ENCODE results near the gene FLOT2. TPM values are rescaled to one million over a fixed set of nuclear protein-coding genes. Genes with fewer than 3 reads are reported as not detected.
"Not testable (repeated sequence)": the region's sequence is repeated elsewhere in the genome, so short reads cannot be mapped to it uniquely, and the experiment has no call there.

FLOT2 gene
- polyA plus RNA-seq, 1 of the 3 experiments (the other 2 are of a cell fraction), result 105 TPM

- CTCF ChIA-PET, result interaction anchor here (1.0 to 8.8 kb wide), 8 partner anchors 8 to 426 kb away, joined by 3 to 63 read pairs (median 10); no protein-coding TSS in a partner anchor
- peaks cover 0 to 10% of the 10 kb centered on the region in 2 experiments; a peak in 2 of 4 replicates for H3K4me1 ChIP-seq (ENCODE audit: control insufficient read depth in 1 of 2, insufficient read depth in 2 of 2, low read depth in 1 of 2, low read length in 1 of 2)
These were observed 7.3 kb upstream of the FLOT2 start for GRCh38 chr17:28904800-28905199.

GRCh38 chr17:28903546-28903841 lies 6.0 kb upstream of the FLOT2 start:
- 74% methylated on average over 5 of the region's 5 CpGs for WGBS (ENCODE audit: low lambda C conversion rate)
- not testable (repeated sequence) for H3K9me3 ChIP-seq; H2AFZ ChIP-seq (ENCODE audit: low read depth); H3K4me2 ChIP-seq; H3K9ac ChIP-seq; DNase-seq; H3K27me3 ChIP-seq (ENCODE audit: insufficient read depth); H4K20me1 ChIP-seq (ENCODE audit: insufficient read depth); H3K27ac ChIP-seq (ENCODE audit: low read depth in 2 of 2, low read length in 1 of 2); H3K9me2 ChIP-seq
- Histone ChIP-seq H3K36me3 (replicated peaks in 1 of 2; ENCODE audit: control insufficient read depth in 1 of 2, insufficient read depth in 2 of 2, low read length in 1 of 2) (peaks cover 19 to 26% of the 10 kb centered on the region in 2 experiments), H3F3A (replicated peaks; ENCODE audit: insufficient read depth) (peaks cover 47% of the 10 kb centered on the region), H3K4me1 (ENCODE audit: control insufficient read depth in 1 of 2, insufficient read depth in 2 of 2, low read depth in 1 of 2, low read length in 1 of 2) (peaks cover 0 to 10% of the 10 kb centered on the region in 2 experiments; a peak in 1 of 4 replicates), H3K4me3 (ENCODE audit: low read depth in 2 of 2, low read length in 1 of 2) (0 out of 4 replicates have a peak overlapping the region, but pooled peaks of 1 of the 2 experiments have one; percentile 75), H3K79me2 (ENCODE audit: insufficient read depth) (peaks cover 12% of the 10 kb centered on the region)
- ChIA-PET POLR2A (interaction anchor here (0.9 kb wide), 1 partner anchor 47 kb away, joined by 5 read pairs; no protein-coding TSS in a partner anchor), CTCF (interaction anchor here (0.6 to 9.0 kb wide), 20 partner anchors 9 to 427 kb away, joined by 3 to 95 read pairs (median 4); partner anchors contain the start of genes NEK8 and TLCD1)

More at GRCh38 chr17:28904800-28905199, 7.3 kb upstream of the FLOT2 start:
- Histone ChIP-seq H3K9me3 (no peaks in the 10 kb centered on the region), H3K27me3 (ENCODE audit: insufficient read depth) (no peaks in the 10 kb centered on the region), H3K36me3 (replicated peaks in 1 of 2; ENCODE audit: control insufficient read depth in 1 of 2, insufficient read depth in 2 of 2, low read length in 1 of 2) (peaks cover 23 to 37% of the 10 kb centered on the region in 2 experiments), H3K9me2 (no peaks in the 10 kb centered on the region), H3K4me2 (no peak overlapping the region), H3K9ac (no peak overlapping the region), H3F3A (replicated peaks; ENCODE audit: insufficient read depth) (peaks cover 52% of the 10 kb centered on the region), H3K79me2 (ENCODE audit: insufficient read depth) (peaks cover 9% of the 10 kb centered on the region), H3K27ac (ENCODE audit: low read depth in 2 of 2, low read length in 1 of 2) (no peak overlapping the region), H4K20me1 (ENCODE audit: insufficient read depth) (0 out of 2 replicates have a peak, but pooled peaks cover 8% of the 10 kb centered on the region), H2AFZ (ENCODE audit: low read depth) (no peak overlapping the region), H3K4me3 (ENCODE audit: low read depth in 2 of 2, low read length in 1 of 2) (no peak overlapping the region)
- DNase-seq, result no peak
- no peak for TF ChIP-seq ELF1 (IDR thresholded peaks at IDR 0.05)
- TF ChIP-seq FOSL2 (IDR thresholded peaks at IDR 0.05; ENCODE audit: borderline replicate concordance, low read depth), result no peak
- no peak for TF ChIP-seq IRF3 (IDR thresholded peaks at IDR 0.05; ENCODE audit: low read depth, low read length)
- TF ChIP-seq RFX5 (IDR thresholded peaks at IDR 0.05; ENCODE audit: low read length), result no peak
- no peak for TF ChIP-seq MAX (IDR thresholded peaks at IDR 0.05; ENCODE audit: low read depth)
- no peak for TF ChIP-seq RCOR1 (IDR thresholded peaks at IDR 0.05; ENCODE audit: low read length)
- no peak for TF ChIP-seq TCF12 (IDR thresholded peaks at IDR 0.05)
- no peak for TF ChIP-seq GABPA (IDR thresholded peaks at IDR 0.05; ENCODE audit: low read depth)
- TF ChIP-seq SMC3 (IDR thresholded peaks at IDR 0.05; ENCODE audit: low read depth, low read length), result no peak
- TF ChIP-seq REST (IDR thresholded peaks at IDR 0.05; ENCODE audit: low read depth, low read length), result no peak
- no peak for TF ChIP-seq RAD21 (IDR thresholded peaks at IDR 0.05; ENCODE audit: low read length)
- TF ChIP-seq JUND (IDR thresholded peaks at IDR 0.05), result no peak
- WGBS (ENCODE audit: low lambda C conversion rate), result 69% methylated on average over 4 of the region's 4 CpGs
- POLR2A ChIA-PET, result no interaction called here
